GM19455 (cell line): ENCODE data around the gene VIT.

Experiments
- ATAC-seq: cut with Tn5 transposase; IDR thresholded peaks from one replicate; pipeline ENCODE4 v1.9.1; 2021; ENCODE audit not compliant: unreplicated experiment

The VIT gene

DNA sequence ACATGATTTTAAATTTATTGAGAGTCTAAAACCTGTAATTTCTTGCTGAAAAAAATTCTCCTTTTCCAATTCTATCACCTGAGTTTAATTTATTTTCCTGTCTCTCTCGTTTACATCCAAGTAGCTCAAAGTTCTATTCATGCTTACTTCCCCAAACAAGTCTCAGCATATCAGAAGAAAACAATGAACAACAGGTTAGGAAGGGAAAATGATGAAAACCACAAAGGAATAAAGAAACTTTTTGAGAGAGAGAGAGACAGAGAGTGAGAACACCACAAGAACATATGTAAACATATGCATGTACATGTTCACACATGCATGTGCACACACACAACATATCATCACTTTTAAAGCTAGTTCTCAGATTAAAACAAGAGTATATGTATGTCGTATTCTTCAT is 157.7 kb downstream of the VIT start:
- ATAC-seq = no peak

DNA sequence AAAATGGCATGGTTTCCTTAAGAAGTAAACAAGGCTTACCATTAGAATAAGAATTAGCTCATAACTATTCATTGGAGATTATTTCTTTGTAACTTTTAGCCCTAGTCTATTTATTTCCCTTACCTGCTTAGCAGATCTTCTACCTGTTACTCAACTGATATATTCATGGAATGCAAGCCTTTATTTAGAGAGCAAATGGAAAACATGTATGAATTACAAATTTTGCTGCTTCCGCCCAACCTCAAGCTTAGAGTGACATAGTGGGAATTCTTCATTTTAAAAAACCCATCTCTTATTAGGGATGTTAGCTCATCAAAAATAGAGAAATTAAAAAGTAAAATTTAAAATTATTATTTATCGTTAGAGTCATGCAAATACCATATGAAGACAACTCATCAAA is 158.9 kb downstream of the VIT start:
- ATAC-seq = no peak

DNA sequence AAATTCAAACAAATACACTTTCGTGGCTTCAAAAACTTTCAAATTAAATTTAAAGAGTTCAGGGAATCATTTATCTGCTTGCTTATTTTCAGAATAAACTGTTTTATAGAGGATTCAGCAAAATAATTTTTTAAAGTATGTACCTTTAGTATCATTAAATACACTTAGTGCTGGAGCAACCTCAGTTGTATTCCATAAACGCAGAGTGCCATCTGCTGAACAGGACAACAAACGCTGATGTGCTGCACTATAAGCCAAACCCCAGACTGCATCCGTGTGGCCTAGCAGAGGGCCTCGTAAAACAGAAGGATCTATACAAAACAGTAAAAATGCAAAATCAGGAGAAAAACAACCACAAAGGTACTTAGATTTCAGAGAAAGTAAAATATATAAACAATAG is 161.2 kb downstream of the VIT start:
- ATAC-seq = no peak

DNA sequence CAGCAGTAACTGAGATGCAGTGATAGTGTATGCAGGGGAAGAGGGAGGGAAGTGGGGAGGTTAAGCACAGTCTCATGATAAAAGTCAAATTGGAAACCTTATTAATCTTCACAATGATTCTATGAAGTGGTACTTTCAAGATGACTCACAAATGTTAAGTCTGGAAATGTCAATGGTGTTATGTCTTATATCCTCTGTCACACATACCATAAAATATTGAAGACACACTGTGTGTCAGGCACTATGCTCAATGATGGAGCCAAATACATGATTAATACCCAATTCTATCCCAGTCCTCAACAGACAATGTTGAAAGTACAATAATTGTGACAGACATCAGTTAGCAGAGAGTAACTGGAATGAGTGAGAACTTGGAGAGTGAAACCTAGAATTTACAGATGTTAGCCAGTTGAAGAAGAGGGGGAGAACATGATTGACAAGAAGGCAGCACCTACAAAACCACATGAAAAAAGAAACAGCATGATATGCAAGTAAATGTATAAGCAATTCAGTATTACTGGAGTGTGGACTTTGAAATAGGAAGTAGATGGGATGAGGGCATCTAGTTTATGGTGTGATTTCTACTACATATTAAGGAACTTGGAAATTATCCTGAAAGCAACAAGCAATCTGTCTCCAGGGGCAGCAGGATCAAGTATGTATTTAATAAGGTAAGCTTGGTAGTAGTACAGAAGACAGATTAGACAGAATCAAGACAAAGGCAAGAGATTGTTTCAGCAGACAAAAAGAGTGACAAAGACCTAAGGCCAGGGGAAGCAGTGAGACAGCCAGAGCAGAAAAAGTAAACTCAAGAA is 162.3 kb downstream of the VIT start:
- ATAC-seq = no peak

DNA sequence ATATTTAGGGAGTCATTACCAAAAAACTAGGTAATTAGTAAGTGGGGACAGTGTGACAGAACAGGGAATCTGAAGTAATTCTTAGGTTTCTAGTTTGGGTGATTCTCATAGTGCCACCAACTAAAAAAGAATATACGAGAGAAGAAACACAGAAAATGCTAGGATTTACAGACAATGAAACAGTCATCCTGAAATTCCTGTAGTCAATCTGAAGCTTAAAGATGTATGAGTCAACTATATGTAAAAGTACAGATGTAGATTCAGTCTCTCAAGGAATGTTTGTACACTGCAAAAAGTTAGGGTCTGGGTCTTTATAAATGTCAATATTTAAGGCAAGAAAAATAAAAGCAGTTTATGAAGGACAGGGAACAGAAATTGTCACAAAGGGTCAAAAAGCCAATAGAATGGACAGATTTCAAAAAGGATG is 162.9 kb downstream of the VIT start:
- no peak for ATAC-seq

DNA sequence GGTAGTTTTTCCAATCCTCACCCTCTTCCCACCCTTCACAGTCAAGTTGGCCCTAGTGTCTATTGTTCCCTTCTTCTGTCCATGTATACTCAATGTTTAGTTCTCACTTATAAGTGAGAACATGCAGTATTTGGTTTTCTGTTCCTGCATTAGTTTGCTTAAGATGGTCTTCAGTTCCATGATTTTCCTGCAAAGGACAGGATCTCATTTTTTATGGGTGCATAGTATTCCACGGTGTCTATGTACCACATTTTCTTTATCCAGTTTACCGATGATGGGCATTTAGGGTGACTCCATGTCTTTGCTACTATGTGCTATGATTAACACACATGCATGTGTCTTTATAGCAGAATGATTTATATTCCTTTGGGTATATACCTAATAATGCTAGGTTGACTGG is 165.4 kb downstream of the VIT start:
- no peak for ATAC-seq
